Measurements from ENCODE around the gene MYADM. TPM values are rescaled to one million over a fixed set of nuclear protein-coding genes. Genes with fewer than 3 reads are reported as not detected.

The MYADM gene
- total RNA-seq, 1 donor from 2014 or later, result 422 TPM

DNA sequence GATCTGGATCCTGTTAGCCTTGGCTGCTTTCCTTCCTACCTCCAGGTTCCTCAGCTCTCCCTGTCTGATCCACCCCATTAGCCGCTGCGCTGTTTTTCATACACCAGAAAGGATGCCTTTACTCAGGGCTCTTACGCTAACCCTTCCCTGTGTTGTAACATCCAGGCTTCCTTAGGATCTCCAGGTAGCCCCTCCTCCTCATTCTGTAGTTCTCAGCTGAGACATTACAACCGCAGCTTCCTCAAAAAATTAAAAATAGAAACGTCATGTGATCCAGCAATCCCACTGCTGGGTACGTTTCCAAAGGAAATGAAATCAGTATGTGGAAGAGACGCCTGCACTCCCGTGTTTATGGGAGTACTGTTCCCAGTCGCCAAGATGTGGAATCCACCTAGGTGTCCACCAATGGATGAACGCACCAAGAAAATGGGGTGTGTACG is 18.4 kb upstream of the MYADM start:
- H3K9me3 ChIP-seq, result no peaks in the 10 kb centered on the region
- H3K4me3 ChIP-seq, result no peak overlapping the region
- H3K36me3 ChIP-seq, result no peaks in the 10 kb centered on the region
- no peaks in the 10 kb centered on the region for H3K27me3 ChIP-seq
- TF ChIP-seq, protein P1, sequence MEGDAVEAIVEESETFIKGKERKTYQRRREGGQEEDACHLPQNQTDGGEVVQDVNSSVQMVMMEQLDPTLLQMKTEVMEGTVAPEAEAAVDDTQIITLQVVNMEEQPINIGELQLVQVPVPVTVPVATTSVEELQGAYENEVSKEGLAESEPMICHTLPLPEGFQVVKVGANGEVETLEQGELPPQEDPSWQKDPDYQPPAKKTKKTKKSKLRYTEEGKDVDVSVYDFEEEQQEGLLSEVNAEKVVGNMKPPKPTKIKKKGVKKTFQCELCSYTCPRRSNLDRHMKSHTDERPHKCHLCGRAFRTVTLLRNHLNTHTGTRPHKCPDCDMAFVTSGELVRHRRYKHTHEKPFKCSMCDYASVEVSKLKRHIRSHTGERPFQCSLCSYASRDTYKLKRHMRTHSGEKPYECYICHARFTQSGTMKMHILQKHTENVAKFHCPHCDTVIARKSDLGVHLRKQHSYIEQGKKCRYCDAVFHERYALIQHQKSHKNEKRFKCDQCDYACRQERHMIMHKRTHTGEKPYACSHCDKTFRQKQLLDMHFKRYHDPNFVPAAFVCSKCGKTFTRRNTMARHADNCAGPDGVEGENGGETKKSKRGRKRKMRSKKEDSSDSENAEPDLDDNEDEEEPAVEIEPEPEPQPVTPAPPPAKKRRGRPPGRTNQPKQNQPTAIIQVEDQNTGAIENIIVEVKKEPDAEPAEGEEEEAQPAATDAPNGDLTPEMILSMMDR (IDR thresholded peaks at IDR 0.05), result no peak
- no peaks in the 10 kb centered on the region for H3K4me1 ChIP-seq
- H3K27ac ChIP-seq, result no peak overlapping the region
- intact Hi-C loops (cut with DNase I), result no loop called here
- no peak for DNase-seq (ENCODE audit: low spot score in 2 of 2)

DNA sequence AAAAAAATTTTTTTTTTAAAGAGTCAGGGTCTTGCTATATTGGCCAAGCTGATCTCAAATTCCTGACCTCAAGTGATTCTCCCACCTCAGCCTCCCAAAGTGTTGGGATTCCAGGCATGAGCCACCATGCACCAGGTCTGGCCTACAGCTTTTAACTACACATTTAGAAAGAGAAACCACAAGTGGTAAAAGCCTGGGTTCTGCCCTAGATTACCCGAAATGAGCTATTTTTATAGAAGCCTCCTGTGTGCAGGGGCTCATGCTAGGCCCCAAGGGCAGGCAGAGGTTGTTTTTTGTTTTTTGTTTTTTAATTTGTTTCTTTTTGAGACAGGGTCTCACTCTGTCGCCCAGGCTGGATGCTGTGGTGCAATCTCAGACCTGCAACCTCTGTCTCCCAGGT is 14.0 kb upstream of the MYADM start:
- TF ChIP-seq, protein P1 (IDR thresholded peaks at IDR 0.05), result no peak
- no peak overlapping the region for H3K4me3 ChIP-seq
- no peak overlapping the region for H3K27ac ChIP-seq
- no peaks in the 10 kb centered on the region for H3K9me3 ChIP-seq
- no peaks in the 10 kb centered on the region for H3K36me3 ChIP-seq
- no peaks in the 10 kb centered on the region for H3K4me1 ChIP-seq
- H3K27me3 ChIP-seq, result no peaks in the 10 kb centered on the region
- DNase-seq (ENCODE audit: low spot score in 2 of 2), result no peak
- intact Hi-C loops (cut with DNase I), result no loop called here

DNA sequence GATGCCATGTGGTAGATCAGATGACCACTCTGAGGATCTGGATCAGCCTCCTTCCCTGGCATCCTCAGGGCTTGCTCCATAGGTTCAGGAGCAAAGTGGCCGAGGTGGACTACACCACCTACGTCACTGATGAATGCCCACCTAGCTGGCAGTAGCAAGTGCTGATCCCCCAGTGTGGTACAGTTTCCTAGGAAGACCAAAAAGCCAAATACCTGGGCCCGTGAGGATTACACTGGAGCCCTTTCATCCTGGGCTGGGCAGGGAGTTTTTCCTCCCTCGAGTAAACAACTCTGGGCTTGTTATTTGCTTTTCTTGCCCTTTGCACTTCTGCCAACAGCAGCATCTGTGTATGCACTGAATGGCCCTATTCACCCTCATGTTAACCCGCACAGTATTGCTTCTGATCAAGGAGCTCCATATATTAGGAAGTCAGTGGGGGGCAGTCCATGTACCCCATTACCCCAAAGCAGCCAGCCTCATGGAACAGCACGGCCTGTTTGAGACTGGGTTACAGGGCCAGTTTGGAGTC is 3.3 kb upstream of the MYADM start:
- TF ChIP-seq, protein P1 (IDR thresholded peaks at IDR 0.05), result no peak
- DNase-seq (ENCODE audit: low spot score in 2 of 2), result no peak
- intact Hi-C loops (cut with DNase I), result loop anchor here (2.0 to 10.0 kb wide), 2 partner anchors 22 to 1250 kb away; partner anchors contain the start of gene PPP1R12C
- peaks cover 0 to 16% of the 10 kb centered on the region in 2 donors for H3K4me1 ChIP-seq
- H3K27me3 ChIP-seq, result no peaks in the 10 kb centered on the region
- H3K4me3 ChIP-seq, result no peak overlapping the region
- no peaks in the 10 kb centered on the region for H3K9me3 ChIP-seq
- H3K36me3 ChIP-seq, result no peaks in the 10 kb centered on the region
- no peak overlapping the region for H3K27ac ChIP-seq

DNA sequence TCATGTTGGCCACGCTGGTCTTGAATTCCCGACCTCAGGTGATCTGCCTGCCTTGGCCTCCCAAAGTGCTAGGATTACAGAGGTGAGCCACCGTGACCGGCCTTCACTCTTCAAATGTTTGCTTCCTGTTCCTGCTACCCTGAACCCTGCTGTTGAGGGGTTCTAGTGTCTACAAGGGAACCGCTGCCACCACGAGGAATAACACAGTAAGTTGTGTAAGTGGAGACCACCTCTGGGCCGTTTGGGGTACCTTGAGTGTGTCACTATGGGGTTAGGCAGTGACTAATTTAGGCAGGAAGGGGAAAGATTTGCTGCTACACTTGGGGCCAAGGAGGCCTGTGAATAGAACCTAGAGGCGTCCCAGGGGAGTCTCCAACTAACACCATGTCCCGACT is 2.2 kb upstream of the MYADM start:
- intact Hi-C loops (cut with DNase I), result loop anchor here (2.0 to 10.0 kb wide), 9 partner anchors 23 to 1542 kb away; partner anchors contain the start of genes LENG8, NDUFA3, OSCAR and PPP1R12C
- TF ChIP-seq, protein P1 (IDR thresholded peaks at IDR 0.05), result no peak
- H3K36me3 ChIP-seq, result peaks cover 2 to 3% of the 10 kb centered on the region in 2 donors
- H3K4me1 ChIP-seq, result peaks cover 0 to 21% of the 10 kb centered on the region in 2 donors
- H3K4me3 ChIP-seq, result peak overlapping the region; percentile 62 to 86
- H3K27me3 ChIP-seq, result no peaks in the 10 kb centered on the region
- peak in 1 of 2 donors; percentile 66 for DNase-seq (ENCODE audit: low spot score in 2 of 2)
- no peaks in the 10 kb centered on the region for H3K9me3 ChIP-seq
- peak overlapping the region; percentile 96 to 98 for H3K27ac ChIP-seq

DNA sequence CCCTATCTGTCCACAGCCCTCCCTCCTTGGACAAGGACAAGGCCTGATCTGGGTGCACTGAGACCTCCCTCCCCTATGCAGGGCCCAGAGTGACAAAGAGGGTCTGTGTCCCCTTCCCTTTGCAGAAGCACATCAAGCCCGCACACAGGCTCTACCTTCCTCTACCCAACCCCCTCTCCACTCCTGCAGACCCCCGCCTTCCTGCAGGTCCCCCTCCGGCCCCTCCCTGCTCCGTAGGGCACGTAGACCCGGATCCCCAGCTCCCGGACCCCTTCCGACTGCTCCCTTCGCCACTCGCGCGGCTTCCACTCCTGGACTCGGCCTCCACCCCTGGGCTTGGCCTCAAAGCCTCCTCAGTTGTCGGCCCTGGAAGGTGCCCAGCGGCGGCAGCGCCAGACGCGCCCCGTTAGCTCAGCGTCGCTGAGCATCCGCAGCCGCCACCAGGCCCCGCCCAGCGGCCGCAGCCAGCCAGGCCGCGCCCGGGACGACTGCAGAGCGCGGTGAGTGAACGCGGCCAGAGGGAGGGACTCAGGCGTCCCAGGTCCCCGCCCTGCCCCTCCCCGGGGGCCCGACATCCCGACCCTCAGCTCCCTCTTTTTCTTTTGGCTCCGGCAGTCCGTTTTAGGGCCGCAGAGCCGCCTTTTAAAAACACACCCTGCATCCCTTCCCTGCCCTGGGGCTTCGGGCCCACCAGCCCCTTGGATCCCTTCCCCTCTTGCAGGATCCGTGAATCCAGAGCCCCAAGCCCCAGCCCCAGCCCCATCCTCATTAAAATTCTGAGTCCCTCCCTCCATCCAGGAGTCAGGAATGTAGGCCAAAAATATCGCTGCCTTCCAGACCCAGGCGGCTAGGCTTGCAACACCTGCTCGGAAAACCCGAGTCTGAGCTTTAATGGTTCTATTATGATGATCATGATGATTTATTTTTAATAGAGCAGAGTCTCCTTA is 1.5 kb upstream of the MYADM start:
- intact Hi-C loops (cut with DNase I), result loop anchor here (2.0 to 10.0 kb wide), 10 partner anchors 23 to 1541 kb away; partner anchors contain the start of genes LENG8, NDUFA3, OSCAR and PPP1R12C
- H3K4me1 ChIP-seq, result peaks cover 1 to 21% of the 10 kb centered on the region in 2 donors
- H3K27me3 ChIP-seq, result no peaks in the 10 kb centered on the region
- H3K36me3 ChIP-seq, result peaks cover 8 to 9% of the 10 kb centered on the region in 2 donors
- DNase-seq (ENCODE audit: low spot score in 2 of 2), result peak in 1 of 2 donors; percentile 89
- TF ChIP-seq, protein P1 (IDR thresholded peaks at IDR 0.05), result no peak
- H3K4me3 ChIP-seq, result peak overlapping the region; percentile 62 to 86
- H3K9me3 ChIP-seq, result no peaks in the 10 kb centered on the region
- peak overlapping the region; percentile 96 to 98 for H3K27ac ChIP-seq
